MM.1S (cell line): ENCODE data around the gene SHANK1.

Experiments used
- EZH2 ChIP-seq: fragments of 300-600 bp; sonication (generic); optimal IDR thresholded peaks from 2 replicates; pipeline ENCODE3; 2017; ENCODE audit warnings: low read depth, mild to moderate bottlenecking, antibody characterized with exemption, low read length, mixed read lengths
- EZH2phosphoT487 ChIP-seq: fragments of 300-600 bp; sonication (generic); IDR thresholded peaks from 2 replicates; pipeline ENCODE4 v1.6.1; 2018; ENCODE audit warnings: antibody characterized with exemption, low read length
- TF ChIP-seq, protein P1 (sequence below): fragments of 300-600 bp; sonication (generic); IDR thresholded peaks from 2 replicates; pipeline ENCODE4 v1.5.1; 2016; ENCODE audit warnings: antibody characterized with exemption, low read length, mixed read lengths

GRCh38 chr19:50693064-50693975 is 26.3 kb downstream of the SHANK1 start:
- TF ChIP-seq, protein P1, sequence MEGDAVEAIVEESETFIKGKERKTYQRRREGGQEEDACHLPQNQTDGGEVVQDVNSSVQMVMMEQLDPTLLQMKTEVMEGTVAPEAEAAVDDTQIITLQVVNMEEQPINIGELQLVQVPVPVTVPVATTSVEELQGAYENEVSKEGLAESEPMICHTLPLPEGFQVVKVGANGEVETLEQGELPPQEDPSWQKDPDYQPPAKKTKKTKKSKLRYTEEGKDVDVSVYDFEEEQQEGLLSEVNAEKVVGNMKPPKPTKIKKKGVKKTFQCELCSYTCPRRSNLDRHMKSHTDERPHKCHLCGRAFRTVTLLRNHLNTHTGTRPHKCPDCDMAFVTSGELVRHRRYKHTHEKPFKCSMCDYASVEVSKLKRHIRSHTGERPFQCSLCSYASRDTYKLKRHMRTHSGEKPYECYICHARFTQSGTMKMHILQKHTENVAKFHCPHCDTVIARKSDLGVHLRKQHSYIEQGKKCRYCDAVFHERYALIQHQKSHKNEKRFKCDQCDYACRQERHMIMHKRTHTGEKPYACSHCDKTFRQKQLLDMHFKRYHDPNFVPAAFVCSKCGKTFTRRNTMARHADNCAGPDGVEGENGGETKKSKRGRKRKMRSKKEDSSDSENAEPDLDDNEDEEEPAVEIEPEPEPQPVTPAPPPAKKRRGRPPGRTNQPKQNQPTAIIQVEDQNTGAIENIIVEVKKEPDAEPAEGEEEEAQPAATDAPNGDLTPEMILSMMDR, result no peak
- TF ChIP-seq EZH2, result no peak
- TF ChIP-seq EZH2phosphoT487, result no peak
